NCI-H128 (cell line): ENCODE data around the gene NAALAD2.
A peak's percentile ranks its signal among the peaks of the same experiment; 100 is the strongest.
"Not testable (repeated sequence)": the region's sequence is repeated elsewhere in the genome, so short reads cannot be mapped to it uniquely, and the experiment has no call there.

Experiments used
- DNase-seq: peaks from one replicate; lab custom pipeline; 2025; ENCODE audit not compliant: unreplicated experiment; lab: John Stamatoyannopoulos, UW

The NAALAD2 gene

DNA sequence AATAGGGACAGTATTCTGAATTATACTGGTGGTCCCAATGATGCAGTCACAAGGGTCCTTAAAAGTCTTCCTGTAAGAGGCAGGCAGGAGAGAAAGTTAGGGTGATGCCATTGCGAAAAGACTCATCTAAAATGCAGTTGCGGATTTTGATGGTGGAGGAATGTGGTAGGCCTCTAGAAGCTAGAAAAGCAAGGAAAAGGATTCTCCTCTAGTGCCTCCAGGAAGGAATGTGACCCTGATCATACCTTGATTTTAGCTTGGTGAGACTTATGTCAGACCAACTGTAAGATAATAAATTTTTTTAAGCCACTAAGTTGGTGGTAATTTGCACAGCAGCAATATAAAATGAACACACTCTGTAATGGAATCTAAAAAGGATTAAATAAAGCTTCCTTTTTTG lies 54.5 kb downstream of the NAALAD2 start:
- DNase-seq, result no peak

DNA sequence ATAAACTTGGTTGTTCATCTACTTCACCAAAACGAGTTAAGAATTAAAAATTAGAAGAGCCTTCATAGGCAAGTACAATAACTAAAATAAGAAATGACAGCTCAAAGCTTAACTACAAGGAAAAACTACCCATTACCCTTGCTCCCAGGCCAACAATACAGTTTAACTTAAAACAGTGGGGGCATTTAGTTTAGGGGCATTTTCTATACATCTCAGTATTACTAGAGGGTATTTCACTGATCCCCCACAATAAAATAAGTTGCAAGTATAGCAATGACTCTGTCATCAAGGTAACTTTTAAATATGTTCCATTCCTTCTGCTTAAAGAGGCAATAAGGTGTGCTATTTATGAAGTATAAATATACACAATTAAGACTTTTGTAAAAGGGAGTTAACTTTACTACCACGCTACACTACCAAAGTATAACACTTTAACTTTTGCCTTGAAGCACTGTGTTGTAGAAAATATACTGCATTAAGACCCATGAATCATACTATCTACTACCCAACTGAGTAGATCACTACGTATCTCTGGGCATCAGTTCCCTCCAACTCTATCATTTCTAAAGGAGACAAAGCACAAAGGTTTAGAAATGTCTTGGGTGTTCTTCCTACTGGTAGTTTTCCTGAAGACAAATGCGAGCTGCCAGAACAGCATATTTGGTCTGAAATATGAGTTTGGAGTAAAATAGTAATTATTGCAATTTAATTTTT lies 58.6 kb downstream of the NAALAD2 start:
- no peak for DNase-seq

DNA sequence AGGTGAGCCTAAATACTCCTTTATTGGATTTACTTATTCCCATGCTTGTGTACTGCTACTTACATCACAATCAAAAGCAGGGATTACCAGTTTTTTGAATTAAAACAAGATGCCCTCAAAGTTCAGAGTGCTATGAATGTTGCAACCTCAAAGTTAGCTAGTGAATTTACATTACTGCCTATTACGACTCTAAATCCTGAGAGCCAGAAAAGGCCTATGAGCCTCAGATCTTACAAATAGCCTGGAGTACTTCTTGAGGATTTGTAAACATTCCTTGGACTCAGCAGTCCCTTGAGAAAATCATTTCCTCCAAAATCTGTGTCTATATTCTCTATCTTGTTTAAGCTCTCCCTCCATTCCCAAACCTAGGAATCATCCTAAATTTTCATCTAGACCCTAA lies 62.9 kb downstream of the NAALAD2 start:
- no peak for DNase-seq

DNA sequence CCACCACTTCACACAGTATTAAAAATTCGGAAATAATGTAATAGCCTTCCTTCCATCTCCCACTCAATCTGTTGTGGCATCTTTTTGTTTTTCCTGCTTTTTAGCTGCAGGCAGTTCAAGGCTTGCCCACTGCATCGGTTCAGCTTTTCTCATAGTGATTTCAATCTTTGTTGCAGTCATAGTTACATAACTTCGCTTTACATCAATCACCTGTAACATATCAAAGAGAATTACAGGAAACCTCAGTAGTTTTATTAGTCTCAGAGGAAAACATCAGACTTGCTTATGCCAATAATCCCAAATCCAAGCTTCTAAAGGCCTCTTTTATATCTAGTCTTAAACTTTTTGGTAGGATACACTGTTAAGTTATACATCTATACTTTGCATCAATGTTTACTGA lies 67.9 kb downstream of the NAALAD2 start:
- no peak for DNase-seq

DNA sequence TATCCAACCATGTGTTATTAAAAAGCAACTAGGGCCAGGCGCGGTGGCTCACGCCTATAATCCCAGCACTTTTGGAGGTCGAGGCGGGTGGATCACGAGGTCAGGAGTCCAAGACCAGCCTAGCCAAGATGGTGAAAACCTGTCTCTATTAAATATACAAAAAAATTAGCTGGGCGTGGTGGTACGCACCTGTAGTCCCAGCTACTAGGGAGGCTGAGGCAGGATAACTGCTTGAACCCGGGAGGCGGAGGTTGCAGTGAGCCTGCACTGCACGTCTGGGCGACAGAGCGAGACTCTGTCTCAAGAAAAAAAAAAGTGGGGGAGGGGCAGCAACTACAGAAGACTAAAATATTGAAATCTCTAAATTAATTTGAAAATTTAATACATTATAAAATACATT lies 69.9 kb downstream of the NAALAD2 start:
- no peak for DNase-seq

DNA sequence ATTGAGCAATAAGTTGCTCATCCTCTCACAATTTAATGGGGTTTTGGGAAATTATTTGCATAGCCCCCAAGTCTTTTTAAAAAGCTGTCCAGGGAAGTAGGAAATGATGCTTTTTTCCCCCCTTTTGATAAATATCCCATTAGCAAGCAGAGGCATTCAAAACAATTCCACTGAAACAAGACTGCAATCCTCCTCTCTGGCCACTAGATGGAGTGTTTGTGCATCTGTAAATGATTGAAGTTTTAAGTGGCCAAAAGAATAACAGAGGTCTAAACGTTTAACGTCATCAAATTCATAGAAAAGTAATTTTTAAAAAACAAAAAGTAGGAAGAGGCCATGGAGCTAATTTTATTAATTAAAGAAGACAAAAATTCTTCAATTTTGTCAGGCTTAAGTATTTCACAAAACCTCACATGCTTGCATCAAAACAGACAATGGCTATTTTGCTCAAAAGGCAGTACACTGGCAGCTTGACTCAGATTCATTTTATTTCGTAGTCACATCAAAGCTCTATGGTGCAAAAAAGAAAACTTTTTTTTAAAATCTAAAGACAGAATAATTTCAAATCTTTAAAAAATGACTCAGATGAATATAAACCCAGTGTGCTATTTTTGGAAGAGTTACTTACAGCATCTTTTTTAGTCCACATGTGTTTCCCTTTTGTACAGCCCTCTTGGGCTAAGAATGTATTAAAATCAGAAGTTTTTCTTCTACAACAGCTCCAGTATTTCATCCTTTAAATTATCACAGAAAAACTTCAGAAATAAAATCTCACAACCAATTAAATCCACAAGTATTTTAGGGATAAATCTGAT lies 70.6 kb downstream of the NAALAD2 start:
- peak; percentile 28 for DNase-seq

DNA sequence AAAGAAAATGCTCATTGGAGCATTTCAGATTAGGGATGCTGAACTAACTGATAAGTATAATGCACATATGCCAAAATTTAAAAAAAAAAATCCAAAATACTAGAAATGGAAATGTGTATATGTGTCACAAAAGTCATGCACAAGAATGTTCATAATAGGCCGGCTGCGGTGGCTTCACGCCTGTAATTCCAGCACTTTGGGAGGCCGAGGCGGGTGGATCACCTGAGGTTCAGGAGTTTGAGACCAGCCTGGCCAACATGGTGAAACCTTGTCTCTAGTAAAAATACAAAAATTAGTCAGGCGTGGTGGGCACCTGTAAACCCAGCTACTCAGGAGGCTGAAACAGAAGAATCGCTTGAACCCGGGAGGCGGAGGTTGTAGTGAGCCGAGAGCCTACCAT lies 73.5 kb downstream of the NAALAD2 start:
- DNase-seq, result not testable (repeated sequence)

DNA sequence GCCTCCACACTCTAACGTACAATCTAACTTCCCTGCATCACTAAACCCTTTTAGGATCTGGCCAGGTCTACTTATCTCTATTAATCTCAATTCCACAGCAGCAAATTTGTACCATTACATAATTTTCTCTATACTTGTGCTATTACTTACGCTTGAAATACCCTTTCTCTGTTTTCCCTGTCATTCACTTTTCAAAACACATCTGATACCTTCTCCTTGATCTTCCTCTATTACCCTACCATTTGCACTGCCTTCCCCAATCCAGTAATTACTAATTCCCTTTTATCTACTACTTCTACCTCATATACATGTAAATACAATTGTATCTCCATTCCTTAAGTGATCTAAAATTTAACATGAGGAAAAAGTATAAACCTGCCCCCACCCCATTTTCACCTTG lies 74.4 kb downstream of the NAALAD2 start:
- no peak for DNase-seq

DNA sequence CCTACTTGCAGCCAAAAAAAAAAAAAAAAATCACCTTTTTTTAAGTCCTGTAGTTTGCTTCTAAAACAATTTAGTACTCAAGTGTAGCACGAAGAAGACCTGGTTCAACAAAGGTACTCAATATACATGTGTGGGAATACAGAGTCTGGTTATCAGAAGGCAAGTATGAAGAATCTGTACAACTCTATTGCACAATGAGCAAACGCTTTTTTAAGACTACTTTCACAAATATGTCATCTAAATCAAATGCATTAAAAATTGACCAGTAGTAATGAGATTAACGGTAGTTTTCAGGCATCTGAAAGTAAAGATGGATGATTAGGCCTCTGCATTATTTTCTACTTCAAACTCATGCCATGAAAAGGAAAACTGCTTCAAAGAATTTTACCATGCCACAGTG lies 78.9 kb downstream of the NAALAD2 start:
- no peak for DNase-seq

DNA sequence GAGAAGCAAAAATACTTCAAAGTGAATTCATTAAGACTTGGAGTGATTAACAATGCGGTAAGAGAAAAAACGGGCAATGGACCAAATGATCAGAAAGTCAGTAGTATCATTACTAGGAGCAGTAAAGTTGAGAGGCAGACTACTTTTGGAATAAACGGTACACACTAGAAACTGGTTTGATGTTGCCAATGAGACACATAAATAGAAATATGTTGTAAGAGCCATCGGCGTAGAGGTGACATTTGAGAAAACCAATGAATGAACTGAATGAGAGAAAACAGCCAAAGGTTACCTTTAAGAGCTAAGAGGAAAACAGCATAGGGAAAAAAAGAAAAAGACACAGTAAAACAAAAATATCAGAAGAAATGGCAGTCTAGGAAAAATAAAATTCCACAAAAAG lies 82.1 kb downstream of the NAALAD2 start:
- no peak for DNase-seq

DNA sequence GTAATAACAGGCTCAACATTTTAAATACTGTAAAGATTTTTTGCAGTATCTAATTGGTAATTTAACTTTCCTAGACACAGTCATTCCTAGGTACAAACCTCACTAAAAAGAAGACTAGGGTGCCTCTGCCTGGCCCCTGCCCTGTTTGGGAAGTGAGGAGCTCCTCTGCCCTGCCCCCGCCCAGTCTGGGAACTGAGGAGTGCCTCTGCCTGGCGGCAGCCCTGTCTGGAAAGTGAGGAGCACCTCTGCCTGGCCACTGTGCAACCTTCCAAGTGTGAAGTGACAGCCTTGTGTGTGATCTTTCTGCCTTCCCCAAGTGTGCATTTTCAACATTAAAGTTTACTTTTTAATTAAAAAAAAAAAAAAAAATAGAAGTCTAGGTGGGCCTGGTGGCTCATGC lies 84.1 kb downstream of the NAALAD2 start:
- no peak for DNase-seq

DNA sequence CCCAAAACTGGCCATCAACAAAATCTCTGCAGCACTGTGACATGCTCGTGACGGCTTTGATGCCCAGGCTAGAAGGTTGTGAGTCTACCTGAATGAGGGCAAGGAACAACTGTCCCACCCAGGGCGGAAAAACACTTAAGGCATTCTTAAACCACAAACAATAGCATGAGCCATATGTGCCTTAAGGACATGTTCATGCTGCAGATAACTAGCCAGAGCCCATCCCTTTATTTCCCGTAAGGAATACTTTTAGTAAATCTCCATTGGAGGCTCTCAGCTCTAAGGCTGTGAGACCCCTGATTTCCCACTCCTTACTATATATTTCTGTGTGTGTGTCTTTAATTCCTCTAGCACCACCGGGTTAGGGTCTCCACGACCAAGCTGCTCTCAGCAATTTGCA lies 85.0 kb downstream of the NAALAD2 start:
- DNase-seq, result no peak

DNA sequence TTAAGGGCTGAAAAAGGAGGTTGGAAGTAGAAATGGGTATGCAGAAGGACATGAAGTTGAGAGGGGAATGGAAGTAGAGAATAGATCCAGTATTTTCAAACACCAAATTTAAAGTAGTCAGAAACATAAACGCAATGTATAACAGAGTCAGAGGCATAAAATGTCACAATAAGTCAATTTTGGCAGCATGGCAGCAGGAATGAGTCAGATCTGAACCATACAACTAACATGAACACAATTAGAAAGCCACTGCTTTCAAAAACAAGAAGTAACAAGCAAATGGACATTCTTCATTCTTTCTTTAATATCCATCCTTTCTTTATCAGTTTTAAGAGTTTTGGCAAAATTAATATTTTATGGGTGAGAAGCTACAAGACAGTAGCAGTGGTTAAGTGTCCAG lies 85.9 kb downstream of the NAALAD2 start:
- DNase-seq, result no peak

DNA sequence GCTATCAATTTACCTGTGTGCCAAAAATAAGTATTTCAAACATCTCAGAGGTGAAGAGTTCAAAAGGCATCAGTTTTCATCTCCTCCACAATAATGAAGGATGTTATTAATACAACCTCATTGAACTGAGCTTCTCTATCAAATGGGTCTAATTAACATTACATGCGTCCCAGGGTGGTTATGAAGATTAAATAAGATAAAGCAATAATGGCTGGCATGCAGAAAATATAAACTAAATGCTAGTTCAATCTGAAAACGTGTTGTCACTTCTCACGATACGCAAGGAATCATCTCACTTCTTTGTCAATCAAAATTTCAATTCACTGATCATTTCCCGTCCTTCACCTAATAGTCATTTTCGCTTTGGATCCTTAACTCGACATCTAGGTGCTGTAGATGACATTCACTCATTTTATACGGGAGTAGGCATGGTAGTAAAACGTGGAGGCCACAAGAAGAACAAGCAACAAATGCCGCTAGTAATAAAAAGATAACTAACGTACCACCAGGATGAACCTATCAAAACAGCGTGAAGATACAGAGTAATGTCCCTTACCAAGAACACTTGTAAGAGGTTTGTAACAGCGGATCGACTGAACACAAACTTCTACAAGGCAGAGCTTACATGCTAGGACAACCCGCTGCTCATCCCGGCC lies 87.5 kb downstream of the NAALAD2 start:
- no peak for DNase-seq

DNA sequence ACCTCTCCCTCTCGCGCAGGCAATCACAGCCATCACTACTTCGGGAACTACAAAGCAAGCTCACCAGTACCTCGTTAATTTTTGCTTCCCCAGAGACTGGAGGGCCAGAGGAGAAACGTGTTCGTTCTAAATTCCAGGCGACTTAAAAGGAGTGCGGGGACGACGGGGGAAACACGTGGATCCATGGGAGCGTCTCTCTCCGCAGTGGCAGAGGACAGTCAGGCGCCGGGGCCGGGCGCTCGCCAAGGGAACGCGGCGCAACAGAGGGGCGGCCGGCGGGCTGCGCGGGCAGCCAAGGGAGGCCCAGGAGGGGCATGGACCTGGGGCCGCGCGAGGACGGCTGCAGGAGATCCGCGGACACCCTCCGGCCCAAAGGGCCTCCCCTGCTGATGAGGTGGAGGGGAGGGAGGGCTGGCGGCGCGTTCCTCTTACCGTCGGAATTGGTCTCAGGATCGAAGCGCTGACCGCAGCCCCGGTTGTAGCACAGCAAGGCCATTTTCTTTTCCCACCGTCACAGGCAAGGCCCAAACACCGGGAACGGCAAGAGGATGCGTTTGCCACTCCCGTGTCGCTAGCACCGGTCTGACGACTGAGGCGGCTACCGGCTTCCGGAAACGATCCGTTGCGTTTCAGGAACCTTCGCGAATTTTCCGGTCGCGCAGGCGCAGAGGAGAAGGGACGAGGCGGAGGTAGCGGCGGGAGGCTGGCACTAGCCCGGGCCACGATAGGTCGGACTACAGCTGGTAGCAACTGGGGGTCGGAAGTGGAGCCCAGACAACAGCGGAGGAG lies 88.2 kb downstream of the NAALAD2 start, which contains the start of gene CHORDC1:
Gene CHORDC1, minus strand, starts transcription at position 591 of the 789 bp plus-strand sequence. Its CDS starts 95 bp downstream, at position 496.
- peak; percentile 84 for DNase-seq

DNA sequence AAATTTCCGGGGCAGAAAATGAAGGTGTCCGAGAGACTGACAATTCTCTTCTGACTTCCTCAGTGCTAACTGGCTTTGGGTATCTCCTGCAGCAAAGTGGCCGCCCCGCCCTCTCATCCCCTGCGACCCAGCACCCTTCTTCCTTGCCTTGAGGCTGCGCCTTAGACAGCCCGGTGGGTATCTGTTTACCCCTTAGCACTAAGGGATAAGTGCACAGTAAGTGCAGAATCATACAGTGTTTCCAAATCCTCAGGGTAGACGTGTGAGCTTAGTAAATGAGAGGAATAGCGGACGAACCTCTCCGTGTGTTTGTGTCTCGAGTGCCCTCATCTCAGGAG lies 88.8 kb downstream of the NAALAD2 start:
- DNase-seq, result no peak

DNA sequence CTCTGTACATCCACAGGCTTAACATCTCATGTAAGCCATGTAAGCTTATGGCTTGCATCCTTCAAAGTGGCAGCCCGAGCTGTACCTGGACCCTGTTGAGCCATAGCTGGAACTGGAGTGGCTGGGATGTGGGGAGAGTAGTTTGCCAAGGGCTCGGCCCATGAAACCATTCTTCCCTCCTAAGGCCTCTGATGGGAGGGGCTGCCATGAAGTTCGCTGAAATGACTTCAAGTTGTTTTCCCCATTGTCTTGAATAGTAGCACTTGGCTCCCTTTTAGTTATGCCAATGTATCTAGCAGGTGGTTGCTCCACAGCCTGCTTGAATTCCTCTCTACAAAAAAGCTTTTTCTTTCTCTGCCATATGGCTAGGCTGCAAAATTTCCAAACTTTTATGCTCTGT lies 93.6 kb downstream of the NAALAD2 start:
- no peak for DNase-seq

DNA sequence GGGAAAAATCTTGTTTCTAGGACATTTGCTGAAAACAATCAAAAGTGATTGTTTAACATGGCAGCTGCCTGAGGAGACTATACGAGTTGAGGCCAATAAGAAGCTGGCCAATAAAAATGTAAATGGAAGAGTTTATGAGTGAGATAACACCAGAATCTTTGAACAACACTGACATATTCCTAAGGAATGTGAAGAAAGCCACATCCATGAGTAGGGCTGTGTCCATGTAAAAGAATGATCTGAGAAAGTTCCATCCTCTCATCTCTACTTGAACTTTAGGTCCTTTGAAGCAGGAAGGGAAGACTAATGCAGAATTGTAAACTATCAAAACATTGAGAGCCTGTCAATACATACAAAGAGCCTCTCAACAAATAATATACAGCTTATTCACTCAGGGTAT lies 95.3 kb downstream of the NAALAD2 start:
- no peak for DNase-seq

DNA sequence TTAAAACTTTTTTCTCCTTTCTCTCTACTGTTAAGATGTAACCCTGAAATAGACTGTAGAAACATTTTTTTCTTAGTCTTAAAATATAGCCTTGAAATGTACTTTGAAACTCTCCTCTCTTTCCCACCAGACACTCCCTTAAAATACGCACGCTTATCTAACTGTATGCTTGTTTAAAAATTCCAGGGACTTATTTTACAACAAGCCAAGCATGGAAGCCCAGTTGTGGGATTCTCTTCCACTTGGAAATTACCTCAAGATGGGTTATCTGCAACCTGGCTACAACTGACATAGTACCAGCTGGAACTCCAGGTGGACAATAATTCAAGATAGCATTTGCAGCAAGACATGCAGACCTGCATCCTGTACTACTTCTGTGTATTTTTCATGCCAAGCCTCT lies 100.5 kb downstream of the NAALAD2 start:
- DNase-seq, result no peak

DNA sequence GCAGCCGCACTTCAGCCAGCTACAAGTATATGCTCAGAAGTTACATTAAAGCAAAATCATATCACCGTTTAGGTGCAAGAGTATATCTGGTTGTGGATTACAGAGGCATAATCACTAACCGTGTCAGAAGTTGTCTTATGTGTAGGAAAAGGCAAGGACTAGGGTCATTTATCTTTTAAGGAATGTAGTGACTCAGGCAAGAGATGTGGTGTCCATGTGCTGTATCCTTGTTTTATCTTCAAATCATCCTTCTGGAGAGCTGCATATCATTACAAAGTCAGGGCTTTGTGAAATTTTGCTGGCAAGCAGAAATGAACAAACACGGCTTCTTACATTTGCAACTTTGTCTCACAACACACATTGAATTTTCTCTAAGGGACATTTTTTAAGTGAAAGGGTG lies 101.1 kb downstream of the NAALAD2 start:
- no peak for DNase-seq

DNA sequence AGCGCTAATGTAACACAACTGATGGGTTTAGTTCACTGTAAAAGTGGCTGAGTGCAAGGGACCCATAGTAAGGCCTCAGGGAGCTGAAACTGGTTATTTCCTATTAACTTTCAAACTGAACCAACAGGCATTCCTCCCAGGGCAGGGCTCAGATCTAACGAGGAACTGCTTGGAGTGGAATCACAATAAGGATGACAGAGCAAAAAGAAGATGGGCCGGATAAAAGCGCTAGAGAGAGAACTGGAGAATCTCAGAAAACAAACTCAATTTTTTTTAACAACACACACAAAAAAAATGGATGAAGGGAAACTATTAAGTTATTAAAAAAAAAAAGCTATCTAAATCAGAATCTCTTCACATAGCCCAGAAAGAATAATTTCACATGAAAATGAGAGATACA lies 102.5 kb downstream of the NAALAD2 start:
- DNase-seq, result no peak
